ENCODE measurements around the gene DUS1L.

DNA sequence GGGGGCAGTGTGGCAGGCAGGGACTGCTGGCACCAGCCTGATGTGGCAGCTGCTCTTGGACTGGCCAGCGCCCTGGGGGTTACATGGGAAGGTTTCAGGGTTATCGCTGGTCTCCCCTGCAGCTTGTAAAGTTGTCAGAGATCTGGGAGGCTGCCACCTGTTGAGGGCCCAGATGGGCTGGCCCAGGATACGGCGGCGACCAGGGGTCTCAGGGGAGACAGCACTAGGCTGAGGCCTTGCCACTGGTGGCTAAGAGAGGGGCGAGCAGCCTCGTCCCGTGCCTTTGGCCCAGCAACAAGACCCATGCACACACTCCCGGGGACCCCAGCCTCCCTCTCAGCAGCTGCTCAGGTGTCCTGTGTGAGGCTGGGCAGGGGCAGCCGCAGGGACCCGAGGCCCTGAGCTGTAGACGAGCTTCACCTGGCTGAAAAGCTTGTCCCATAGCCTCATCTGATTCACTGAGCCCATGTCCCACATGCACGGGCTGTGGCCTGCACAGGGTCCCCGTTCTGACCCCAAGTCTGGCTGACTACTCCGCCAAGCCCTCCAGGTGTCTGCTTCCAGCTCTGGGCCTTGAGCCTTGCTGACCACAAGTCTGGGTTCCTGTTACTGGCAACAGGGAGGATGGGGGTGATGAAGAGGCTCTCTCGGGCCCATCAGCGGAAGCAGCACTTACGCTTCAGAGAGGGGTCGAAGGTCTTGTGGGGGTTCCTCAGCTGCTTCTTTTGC is 6.2 kb downstream of the DUS1L start:
- TF ChIP-seq, protein P1, sequence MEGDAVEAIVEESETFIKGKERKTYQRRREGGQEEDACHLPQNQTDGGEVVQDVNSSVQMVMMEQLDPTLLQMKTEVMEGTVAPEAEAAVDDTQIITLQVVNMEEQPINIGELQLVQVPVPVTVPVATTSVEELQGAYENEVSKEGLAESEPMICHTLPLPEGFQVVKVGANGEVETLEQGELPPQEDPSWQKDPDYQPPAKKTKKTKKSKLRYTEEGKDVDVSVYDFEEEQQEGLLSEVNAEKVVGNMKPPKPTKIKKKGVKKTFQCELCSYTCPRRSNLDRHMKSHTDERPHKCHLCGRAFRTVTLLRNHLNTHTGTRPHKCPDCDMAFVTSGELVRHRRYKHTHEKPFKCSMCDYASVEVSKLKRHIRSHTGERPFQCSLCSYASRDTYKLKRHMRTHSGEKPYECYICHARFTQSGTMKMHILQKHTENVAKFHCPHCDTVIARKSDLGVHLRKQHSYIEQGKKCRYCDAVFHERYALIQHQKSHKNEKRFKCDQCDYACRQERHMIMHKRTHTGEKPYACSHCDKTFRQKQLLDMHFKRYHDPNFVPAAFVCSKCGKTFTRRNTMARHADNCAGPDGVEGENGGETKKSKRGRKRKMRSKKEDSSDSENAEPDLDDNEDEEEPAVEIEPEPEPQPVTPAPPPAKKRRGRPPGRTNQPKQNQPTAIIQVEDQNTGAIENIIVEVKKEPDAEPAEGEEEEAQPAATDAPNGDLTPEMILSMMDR (IDR thresholded peaks at IDR 0.05; ENCODE audit: borderline replicate concordance, extremely low read depth, low read length, poor library complexity, severe bottlenecking), result no peak
- no peak for TF ChIP-seq EZH2 (IDR thresholded peaks at IDR 0.05; ENCODE audit: borderline replicate concordance, low read depth, low read length, severe bottlenecking)

Data from DND-41 (cell line).